GM19463 (cell line): Measurements from ENCODE around the gene RNF19B.
"Not testable (repeated sequence)": the region's sequence is repeated elsewhere in the genome, so short reads cannot be mapped to it uniquely, and the experiment has no call there.

Experiments
- ATAC-seq: cut with Tn5 transposase; IDR thresholded peaks from one replicate; pipeline ENCODE4 v1.9.1; 2021; ENCODE audit warnings: mild to moderate bottlenecking, moderate library complexity; ENCODE audit not compliant: unreplicated experiment

The RNF19B gene

GRCh38 chr1:32992489-32993323, 28.1 kb upstream of the RNF19B start:
- peak; percentile 84 for ATAC-seq

DNA sequence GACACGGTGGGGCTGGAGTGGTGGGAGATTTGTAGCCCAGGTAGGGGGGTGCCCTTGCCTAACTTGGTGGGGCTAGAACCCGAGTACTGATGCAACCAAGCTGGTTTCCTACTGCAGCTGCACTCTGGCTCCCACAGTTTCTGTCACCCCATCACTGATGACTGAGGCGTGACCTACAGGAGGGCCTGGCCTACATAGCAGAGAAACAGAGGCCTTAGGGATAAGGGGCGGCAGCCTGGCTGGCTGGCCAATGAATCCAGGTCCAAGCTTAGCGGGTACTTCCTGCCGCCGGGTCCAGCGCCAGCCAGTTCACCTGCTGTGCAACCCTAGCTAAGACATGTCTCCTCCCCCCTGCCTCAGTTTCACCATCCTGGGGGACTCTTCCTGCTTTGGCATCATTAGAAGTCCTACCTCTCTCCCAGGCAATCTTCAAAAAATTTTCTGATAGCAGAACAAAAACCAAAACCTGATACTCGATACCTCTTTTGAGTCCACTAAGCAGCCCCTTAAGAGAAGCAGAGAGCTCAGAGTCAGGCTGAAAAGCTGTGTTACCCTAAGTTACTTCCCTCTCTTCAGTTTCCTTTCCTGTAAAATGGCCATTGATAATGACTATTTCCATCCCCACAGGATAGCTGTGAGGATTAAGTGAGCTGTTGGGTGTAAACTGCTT, 27.3 kb upstream of the RNF19B start:
- ATAC-seq = peak; percentile 5

- ATAC-seq = no peak
These were observed 26.8 kb upstream of the RNF19B start for GRCh38 chr1:32991386-32991785.

DNA sequence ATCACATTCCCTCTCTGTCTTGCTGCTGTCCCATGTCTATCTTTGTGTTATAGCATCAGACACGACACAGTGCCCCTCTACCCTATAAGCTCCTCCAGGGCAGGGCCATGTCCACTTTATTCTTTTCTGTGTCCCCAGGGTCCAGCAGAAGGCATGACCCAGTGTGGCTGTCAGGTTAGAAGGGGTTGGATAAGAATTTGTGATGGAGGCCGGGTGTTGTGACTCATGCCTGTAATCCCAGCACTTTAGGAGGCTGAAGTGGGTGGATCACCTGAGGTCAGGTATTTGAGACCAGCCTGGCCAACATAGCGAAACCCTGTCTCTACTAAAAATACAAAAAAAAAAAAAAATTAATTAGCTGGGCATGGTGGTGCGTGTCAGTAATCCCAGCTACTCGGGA, 26.3 kb upstream of the RNF19B start:
- ATAC-seq = no peak

GRCh38 chr1:32989160-32990050, 24.8 kb upstream of the RNF19B start:
- no peak for ATAC-seq

GRCh38 chr1:32988665-32989064, 24.1 kb upstream of the RNF19B start:
- no peak for ATAC-seq

DNA sequence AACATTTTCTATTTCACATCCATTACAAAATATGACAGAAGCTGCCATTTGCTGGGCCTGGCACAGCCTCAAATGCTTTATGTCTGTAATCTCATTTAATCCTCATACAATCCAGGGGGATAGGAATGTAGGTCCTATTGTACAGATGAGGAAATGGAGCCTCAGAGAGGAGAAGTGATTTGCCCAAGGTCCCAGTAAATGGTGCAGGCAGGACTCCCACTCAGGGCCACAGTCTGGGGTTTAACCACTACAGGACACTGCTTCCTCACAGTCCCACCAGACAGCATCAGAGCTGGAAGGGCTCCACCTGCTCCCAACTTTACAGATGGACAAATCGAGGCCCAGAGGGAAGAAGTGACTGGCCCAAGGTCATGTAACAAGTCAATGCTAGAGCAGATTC, 20.6 kb upstream of the RNF19B start:
- no peak for ATAC-seq

- ATAC-seq = no peak
These were observed 20.0 kb upstream of the RNF19B start for GRCh38 chr1:32984455-32985171.

DNA sequence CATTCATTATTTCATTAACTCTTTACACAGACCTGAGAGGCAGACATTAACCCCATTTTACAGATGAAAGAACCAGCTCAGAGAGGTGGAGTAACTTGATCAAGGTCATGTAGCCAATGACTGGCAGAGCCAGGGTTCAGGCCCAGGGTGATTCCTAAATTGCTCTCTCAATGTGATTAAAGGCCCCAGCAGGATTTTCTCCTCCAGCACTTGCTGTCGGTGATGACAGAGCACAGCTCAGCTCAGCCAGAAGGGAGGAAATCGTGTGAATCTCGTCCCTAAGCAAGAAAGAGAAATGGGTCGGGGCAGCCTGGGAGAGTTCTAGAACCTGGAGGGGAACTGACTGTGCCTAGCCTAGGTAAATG, 19.5 kb upstream of the RNF19B start:
- no peak for ATAC-seq

GRCh38 chr1:32983020-32983419, 18.4 kb upstream of the RNF19B start:
- no peak for ATAC-seq

- peak; percentile 90 for ATAC-seq
These were observed 16.6 kb upstream of the RNF19B start for GRCh38 chr1:32981003-32981901.

GRCh38 chr1:32980080-32980479, 15.5 kb upstream of the RNF19B start:
- no peak for ATAC-seq

DNA sequence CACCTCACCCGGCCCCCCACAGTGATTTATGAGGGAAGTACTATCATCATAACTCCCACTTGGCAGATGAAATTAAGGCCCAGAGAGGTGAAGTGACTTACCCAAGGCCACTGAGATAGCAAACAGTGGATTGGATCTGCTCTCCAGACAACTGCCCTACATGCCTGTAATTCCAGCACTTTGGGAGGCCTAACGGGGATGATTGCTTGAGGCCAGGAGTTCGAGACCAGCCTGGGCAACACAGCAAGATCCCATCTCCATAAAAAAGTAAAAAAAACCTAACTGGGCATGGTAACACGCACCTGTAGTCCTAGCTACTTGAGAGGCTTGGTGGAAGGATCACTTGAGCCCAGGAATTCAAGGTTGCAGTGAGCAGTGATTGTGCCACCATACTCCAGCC, 14.2 kb upstream of the RNF19B start:
- no peak for ATAC-seq

- no peak for ATAC-seq
These were observed 13.0 kb upstream of the RNF19B start for GRCh38 chr1:32977546-32978087.

DNA sequence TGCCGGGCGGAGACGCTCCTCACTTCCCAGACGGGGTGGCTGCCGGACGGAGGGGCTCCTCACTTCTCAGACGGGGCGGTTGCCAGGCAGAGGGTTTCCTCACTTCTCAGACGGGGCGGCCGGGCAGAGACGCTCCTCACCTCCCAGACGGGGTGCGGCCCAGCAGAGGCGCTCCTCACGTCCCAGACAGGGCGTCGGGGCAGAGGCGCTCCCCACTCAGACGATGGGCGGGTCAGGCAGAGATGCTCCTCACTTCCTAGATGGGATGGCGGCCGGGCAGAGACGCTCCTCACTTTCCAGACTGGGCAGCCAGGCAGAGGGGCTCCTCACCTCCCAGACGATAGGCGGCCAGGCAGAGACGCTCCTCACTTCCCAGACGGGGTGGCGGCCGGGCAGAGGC, 10.4 kb upstream of the RNF19B start:
- not testable (repeated sequence) for ATAC-seq

GRCh38 chr1:32973458-32973857, 8.8 kb upstream of the RNF19B start:
- ATAC-seq = not testable (repeated sequence)

- ATAC-seq = no peak
These were observed 8.3 kb upstream of the RNF19B start for GRCh38 chr1:32972814-32973428.

DNA sequence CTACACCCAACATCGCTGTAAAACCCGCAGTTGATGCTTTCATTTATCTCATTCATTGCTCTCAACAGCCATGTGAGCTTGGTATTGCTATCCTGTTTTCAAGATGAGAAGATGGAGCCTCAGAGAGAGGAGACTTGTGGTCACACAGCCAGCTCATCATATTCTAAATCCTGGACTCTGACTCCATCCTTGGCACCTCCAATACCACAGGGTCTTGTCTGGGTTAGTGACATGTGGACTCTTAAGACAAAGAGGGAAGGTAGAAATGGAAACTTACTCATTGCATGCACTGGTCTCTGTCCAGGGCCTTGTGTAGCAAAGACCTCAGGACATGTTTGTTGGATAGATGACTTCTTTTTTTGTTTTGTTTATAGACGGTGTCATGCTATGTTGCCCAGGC, 7.0 kb upstream of the RNF19B start:
- ATAC-seq = no peak

GRCh38 chr1:32971156-32971555, 6.5 kb upstream of the RNF19B start:
- no peak for ATAC-seq
